HG03558 (cell line): ENCODE measurements around the gene NOX4.
"Not testable (repeated sequence)": the region's sequence is repeated elsewhere in the genome, so short reads cannot be mapped to it uniquely, and the experiment has no call there.

Experiments used
- ATAC-seq: cut with Tn5 transposase; IDR thresholded peaks from one replicate; pipeline ENCODE4 v1.9.1; 2021; ENCODE audit warnings: moderate number of reproducible peaks; ENCODE audit not compliant: unreplicated experiment; ENCODE audit errors: extremely low read depth

NOX4 gene

GRCh38 chr11:89463266-89463780 lies 27.9 kb downstream of the NOX4 start:
- no peak for ATAC-seq

- ATAC-seq: no peak
Observed at GRCh38 chr11:89458716-89459115, 32.5 kb downstream of the NOX4 start.

- no peak for ATAC-seq
Observed at GRCh38 chr11:89457190-89457589, 34.0 kb downstream of the NOX4 start.

GRCh38 chr11:89456681-89457080 lies 34.5 kb downstream of the NOX4 start:
- ATAC-seq: no peak

GRCh38 chr11:89452780-89453179 lies 38.4 kb downstream of the NOX4 start:
- ATAC-seq: no peak

GRCh38 chr11:89447845-89448244 lies 43.3 kb downstream of the NOX4 start:
- ATAC-seq: no peak

GRCh38 chr11:89443361-89444322 lies 47.5 kb downstream of the NOX4 start:
- no peak for ATAC-seq

- no peak for ATAC-seq
Observed at GRCh38 chr11:89442801-89443200, 48.4 kb downstream of the NOX4 start.

- ATAC-seq: no peak
Observed at GRCh38 chr11:89441606-89442005, 49.6 kb downstream of the NOX4 start.

- no peak for ATAC-seq
Observed at GRCh38 chr11:89437317-89437716, 53.9 kb downstream of the NOX4 start.

- no peak for ATAC-seq
Observed at GRCh38 chr11:89436071-89436470, 55.1 kb downstream of the NOX4 start.

- ATAC-seq: no peak
Observed at GRCh38 chr11:89433278-89433677, 57.9 kb downstream of the NOX4 start.

GRCh38 chr11:89432182-89432581 lies 59.0 kb downstream of the NOX4 start:
- not testable (repeated sequence) for ATAC-seq

- ATAC-seq: not testable (repeated sequence)
Observed at GRCh38 chr11:89426501-89426900, 64.7 kb downstream of the NOX4 start.

- ATAC-seq: no peak
Observed at GRCh38 chr11:89421718-89422117, 69.5 kb downstream of the NOX4 start.

- no peak for ATAC-seq
Observed at GRCh38 chr11:89420981-89421380, 70.2 kb downstream of the NOX4 start.

GRCh38 chr11:89416961-89417360 lies 74.2 kb downstream of the NOX4 start:
- no peak for ATAC-seq

GRCh38 chr11:89411112-89411511 lies 80.1 kb downstream of the NOX4 start:
- ATAC-seq: not testable (repeated sequence)

GRCh38 chr11:89410666-89411065 lies 80.5 kb downstream of the NOX4 start:
- not testable (repeated sequence) for ATAC-seq

- ATAC-seq: not testable (repeated sequence)
Observed at GRCh38 chr11:89408441-89408840, 82.7 kb downstream of the NOX4 start.

GRCh38 chr11:89405629-89406028 lies 85.5 kb downstream of the NOX4 start:
- no peak for ATAC-seq

GRCh38 chr11:89391654-89392053 lies 99.5 kb downstream of the NOX4 start:
- ATAC-seq: not testable (repeated sequence)
